ENCODE results near the gene COLQ.

- TF ChIP-seq CTCF (IDR thresholded peaks at IDR 0.05) (no peak), POLR2AphosphoS5 (IDR thresholded peaks at IDR 0.05) (no peak), POLR2A (IDR thresholded peaks at IDR 0.05) (no peak), EP300 (IDR thresholded peaks at IDR 0.05) (no peak)
Observed at GRCh38 chr3:15401936-15402335, 119.6 kb downstream of the COLQ start.
